H1 (cell line): ENCODE measurements around the gene MCM3AP. TPM values are rescaled to one million over a fixed set of nuclear protein-coding genes. Genes with fewer than 3 reads are reported as not detected.

Experiments used
- CTCF ChIP-seq, 3 experiments: IDR thresholded peaks; 1 replicate in 2 of 3; 2 replicates in 1 of 3; pipeline versions ENCODE4 v1.5.1 to v1.6.1; 2011; ENCODE audit warnings: low read length in 3 of 3, mild to moderate bottlenecking in 3 of 3, inconsistent platforms in 2 of 3, low read depth in 1 of 3, moderate library complexity in 1 of 3; ENCODE audit not compliant: insufficient read depth in 1 of 3; ENCODE audit errors: control extremely low read depth in 1 of 3
- MAFK ChIP-seq: IDR thresholded peaks from 2 replicates; pipeline ENCODE4 v1.6.1; 2012; ENCODE audit warnings: low read depth, mild to moderate bottlenecking, improper control_type of control experiment, low read length
- polyA plus RNA-seq, 7 experiments: library from polyadenylated mRNA; depleted of rRNA in 3 of 7; stranded (reverse) in 5 of 7; unstranded in 2 of 7; fragments of >200 nt in 5 of 7; fragments of 200-250 nt in 2 of 7; gene quantifications; 1 replicate in 5 of 7; 2 replicates in 1 of 7; 4 replicates in 1 of 7; pipeline versions ENCODE4 v1.2.1 to v1.2.3, GENCODE V29; 2011 to 2013; ENCODE audit warnings: missing spikeins in 2 of 7, mixed read lengths in 2 of 7
- total RNA-seq: library from RNA; stranded (reverse); fragmentation: NEBNext Ultra II Directional; extraction: Animal tissue kit (Norgen Biotek cat#: 25700); gene quantifications from 2 replicates; pipeline ENCODE4 v1.2.1, GENCODE V29; 2021

The MCM3AP gene
- total and polyA plus RNA-seq, 2 of the 8 experiments (the other 6 are each of a cell fraction or from before 2014, with no cell fraction given), result 37.2 to 119 TPM

- TF ChIP-seq MAFK, result no peak
- no peak for TF ChIP-seq CTCF (IDR thresholded peaks at IDR 0.05; ENCODE audit: control extremely low read depth in 1 of 3, insufficient read depth in 1 of 3, low read depth in 1 of 3, low read length in 3 of 3)
Measured at GRCh38 chr21:46196733-46197132, 88.7 kb downstream of the MCM3AP start (continued).
